GM21576 (cell line): ENCODE results near the gene LONRF3.

Source experiments
- ATAC-seq: cut with Tn5 transposase; IDR thresholded peaks from one replicate; pipeline ENCODE4 v1.9.1; 2021; ENCODE audit warnings: mild to moderate bottlenecking, moderate library complexity; ENCODE audit not compliant: unreplicated experiment

LONRF3 gene

GRCh38 chrX:118974088-118974907, at the start of gene LONRF3:
LONRF3 (plus strand) TSS chrX:118974618; CDS start chrX:118974781, 163 bp downstream.
- ATAC-seq = no peak

- no peak for ATAC-seq
These were observed 46.3 kb upstream of the LONRF3 start for GRCh38 chrX:118928151-118928550.

GRCh38 chrX:118935352-118935751, 39.1 kb upstream of the LONRF3 start:
- ATAC-seq = no peak

GRCh38 chrX:118941147-118941546, 33.3 kb upstream of the LONRF3 start:
- no peak for ATAC-seq

- no peak for ATAC-seq
These were observed 31.3 kb upstream of the LONRF3 start for GRCh38 chrX:118943102-118943501.

- ATAC-seq = no peak
These were observed 28.5 kb upstream of the LONRF3 start for GRCh38 chrX:118945921-118946320.

- ATAC-seq = no peak
These were observed 26.1 kb upstream of the LONRF3 start for GRCh38 chrX:118948270-118948669.

GRCh38 chrX:118961866-118962560, 12.4 kb upstream of the LONRF3 start:
- ATAC-seq = no peak

- ATAC-seq = no peak
These were observed 11.3 kb upstream of the LONRF3 start for GRCh38 chrX:118963159-118963558.

- no peak for ATAC-seq
These were observed 10.2 kb upstream of the LONRF3 start for GRCh38 chrX:118964252-118964651.

- ATAC-seq = no peak
These were observed 9.0 kb upstream of the LONRF3 start for GRCh38 chrX:118965395-118965794.

- ATAC-seq = no peak
These were observed 6.4 kb upstream of the LONRF3 start for GRCh38 chrX:118968031-118968430.

- no peak for ATAC-seq
These were observed 2.9 kb upstream of the LONRF3 start for GRCh38 chrX:118971552-118971951.

GRCh38 chrX:118973389-118974087, 880 bp upstream of the LONRF3 start:
- no peak for ATAC-seq

- ATAC-seq = no peak
These were observed 672 bp downstream of the LONRF3 start for GRCh38 chrX:118974908-118975671.

GRCh38 chrX:118975831-118976598, 1.6 kb downstream of the LONRF3 start:
- no peak for ATAC-seq

- ATAC-seq = no peak
These were observed 2.4 kb downstream of the LONRF3 start for GRCh38 chrX:118976599-118977340.

GRCh38 chrX:118977424-118977823, 3.0 kb downstream of the LONRF3 start:
- no peak for ATAC-seq

- ATAC-seq = no peak
These were observed 4.0 kb downstream of the LONRF3 start for GRCh38 chrX:118978451-118978850.
